RWPE1 (cell line): ENCODE results near the gene FSTL4.

Source experiments
- CTCF ChIA-PET: fragments of 350-600 bp; sonication (Branson Sonifier 250); formaldehyde crosslinking; extraction: SDS; loops from one replicate; lab custom pipeline; 2021; lab: Yijun Ruan, JAX
- POLR2A ChIA-PET: fragments of 400-600 bp; formaldehyde crosslinking; extraction: SDS; loops from one replicate; lab custom pipeline; 2020; ENCODE audit warnings: antibody characterized with exemption; ENCODE audit not compliant: low non-redundant PET; lab: Yijun Ruan, JAX
- DNase-seq: peaks from one replicate; pipeline ENCODE4 v3.0.0; 2012; ENCODE audit warnings: low spot score
- H3K27ac ChIP-seq: fragments of 450-650 bp; 2 replicates; pipeline ENCODE4 v1.5.1; 2017
- CTCF ChIP-seq: fragments of 450-650 bp; conservative IDR thresholded peaks from 2 replicates; pipeline ENCODE4 v1.5.1; 2017; ENCODE audit warnings: low read depth, mild to moderate bottlenecking

Gene FSTL4

GRCh38 chr5:133361922-133362321 lies 250.4 kb downstream of the FSTL4 start:
- POLR2A ChIA-PET = no interaction called here
- no peak for DNase-seq
- CTCF ChIA-PET = no interaction called here

GRCh38 chr5:133360693-133361472 lies 251.5 kb downstream of the FSTL4 start:
- CTCF ChIA-PET = interaction anchor here (0.7 to 1.3 kb wide), 3 partner anchors 22 to 343 kb away, joined by 3 to 4 read pairs (median 3); no protein-coding TSS in a partner anchor
- no peak for DNase-seq
- POLR2A ChIA-PET = no interaction called here
- no peak for TF ChIP-seq CTCF
- no peak overlapping the region for H3K27ac ChIP-seq

More at GRCh38 chr5:133361922-133362321, 250.4 kb downstream of the FSTL4 start:
- no peak for TF ChIP-seq CTCF
- no peak overlapping the region for H3K27ac ChIP-seq

GRCh38 chr5:133359861-133360260 lies 252.5 kb downstream of the FSTL4 start:
- CTCF ChIA-PET = interaction anchor here (0.6 to 1.3 kb wide), 3 partner anchors 21 to 100 kb away, joined by 3 to 4 read pairs (median 3); no protein-coding TSS in a partner anchor

GRCh38 chr5:133358271-133358670 lies 254.1 kb downstream of the FSTL4 start:
- no peak overlapping the region for H3K27ac ChIP-seq
- no peak for TF ChIP-seq CTCF
- no peak for DNase-seq
- ChIA-PET CTCF (no interaction called here), POLR2A (no interaction called here)

More at GRCh38 chr5:133359861-133360260, 252.5 kb downstream of the FSTL4 start:
- no peak for DNase-seq
- TF ChIP-seq CTCF = no peak
- POLR2A ChIA-PET = no interaction called here
- no peak overlapping the region for H3K27ac ChIP-seq

- no peak overlapping the region for H3K27ac ChIP-seq
- CTCF ChIA-PET = no interaction called here
- TF ChIP-seq CTCF = no peak
- POLR2A ChIA-PET = no interaction called here
- no peak for DNase-seq
Measured at GRCh38 chr5:133357758-133358157, 254.6 kb downstream of the FSTL4 start.

- no peak for DNase-seq
- ChIA-PET POLR2A (no interaction called here), CTCF (interaction anchor here (0.6 kb wide), 1 partner anchor 14 kb away, joined by 3 read pairs; no protein-coding TSS in a partner anchor)
- no peak for TF ChIP-seq CTCF
- no peak overlapping the region for H3K27ac ChIP-seq
Measured at GRCh38 chr5:133356984-133357421, 255.3 kb downstream of the FSTL4 start.
